ENCODE measurements around the gene DISP2.
A peak's percentile ranks its signal among the peaks of the same experiment; 100 is the strongest.

Gene DISP2

GRCh38 chr15:40329804-40330203 lies 28.2 kb upstream of the DISP2 start:
- no peak for DNase-seq

- DNase-seq, result peak; percentile 69
Observed at GRCh38 chr15:40330368-40330836, 27.6 kb upstream of the DISP2 start.

GRCh38 chr15:40331026-40331425 lies 27.0 kb upstream of the DISP2 start:
- no peak for DNase-seq

- DNase-seq, result no peak
Observed at GRCh38 chr15:40331637-40332036, 26.4 kb upstream of the DISP2 start.

- DNase-seq, result peak; percentile 26
Observed at GRCh38 chr15:40332113-40332781, 25.8 kb upstream of the DISP2 start.

GRCh38 chr15:40333922-40334492 lies 24.0 kb upstream of the DISP2 start:
- peak; percentile 92 for DNase-seq

- no peak for DNase-seq
Observed at GRCh38 chr15:40334541-40334940, 23.5 kb upstream of the DISP2 start.

GRCh38 chr15:40334941-40335795 lies 22.9 kb upstream of the DISP2 start:
- peak; percentile 67 for DNase-seq

- no peak for DNase-seq
Observed at GRCh38 chr15:40335938-40336743, 21.9 kb upstream of the DISP2 start.

GRCh38 chr15:40336744-40337122 lies 21.3 kb upstream of the DISP2 start:
- DNase-seq, result peak; percentile 59

GRCh38 chr15:40337597-40337996 lies 20.4 kb upstream of the DISP2 start:
- DNase-seq, result no peak

GRCh38 chr15:40338041-40338657 lies 19.9 kb upstream of the DISP2 start:
- DNase-seq, result peak; percentile 84

- no peak for DNase-seq
Observed at GRCh38 chr15:40338921-40339620, 18.9 kb upstream of the DISP2 start.

GRCh38 chr15:40339621-40339945 lies 18.4 kb upstream of the DISP2 start:
- DNase-seq, result no peak

- no peak for DNase-seq
Observed at GRCh38 chr15:40340038-40340739, 17.8 kb upstream of the DISP2 start.

- DNase-seq, result peak; percentile 86
Observed at GRCh38 chr15:40340740-40341400, 17.1 kb upstream of the DISP2 start, which contains the start of gene CCDC9B. Gene CCDC9B (minus strand): TSS chr15:40340939. CDS start chr15:40340819, 120 bp downstream.

GRCh38 chr15:40342416-40343320 lies 15.4 kb upstream of the DISP2 start:
- DNase-seq, result no peak

GRCh38 chr15:40343512-40343911 lies 14.5 kb upstream of the DISP2 start:
- peak; percentile 71 for DNase-seq

GRCh38 chr15:40344217-40344616 lies 13.8 kb upstream of the DISP2 start:
- DNase-seq, result no peak
